NOMO-1 treated with dmso at 0.1 percent for 144 hours (cell line): ENCODE data around the gene NPEPPS.

ENCODE experiments used
- DNase-seq: peaks from one replicate; lab custom pipeline; 2025; ENCODE audit not compliant: unreplicated experiment; lab: John Stamatoyannopoulos, UW

The NPEPPS gene

DNA sequence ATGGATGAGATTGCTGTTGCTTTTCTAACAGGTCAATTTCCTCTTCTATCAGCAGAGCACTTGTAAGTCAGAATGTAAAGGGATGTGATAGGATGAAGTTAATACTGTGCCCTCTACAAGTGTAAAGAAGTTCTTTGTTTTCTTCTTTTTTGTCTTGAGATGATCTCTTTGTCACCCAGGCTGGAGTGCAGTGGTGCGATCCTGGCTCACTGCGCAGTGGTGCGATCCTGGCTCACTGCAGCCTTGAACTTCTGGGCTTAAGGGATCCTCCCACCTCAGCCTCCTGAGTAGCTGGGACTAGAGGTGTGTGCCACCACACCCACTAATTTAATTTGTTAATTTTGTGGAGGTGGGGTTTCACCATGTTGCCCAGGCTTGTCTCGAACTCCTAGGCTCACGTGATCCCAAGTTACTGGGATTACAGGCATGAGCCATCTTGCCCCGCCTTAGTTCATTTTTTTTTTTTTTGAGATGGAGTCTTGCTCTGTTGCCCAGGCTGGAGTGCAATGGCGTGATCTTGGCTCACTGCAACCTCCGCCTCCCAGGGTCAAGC is 97.2 kb downstream of the NPEPPS start:
- no peak for DNase-seq

DNA sequence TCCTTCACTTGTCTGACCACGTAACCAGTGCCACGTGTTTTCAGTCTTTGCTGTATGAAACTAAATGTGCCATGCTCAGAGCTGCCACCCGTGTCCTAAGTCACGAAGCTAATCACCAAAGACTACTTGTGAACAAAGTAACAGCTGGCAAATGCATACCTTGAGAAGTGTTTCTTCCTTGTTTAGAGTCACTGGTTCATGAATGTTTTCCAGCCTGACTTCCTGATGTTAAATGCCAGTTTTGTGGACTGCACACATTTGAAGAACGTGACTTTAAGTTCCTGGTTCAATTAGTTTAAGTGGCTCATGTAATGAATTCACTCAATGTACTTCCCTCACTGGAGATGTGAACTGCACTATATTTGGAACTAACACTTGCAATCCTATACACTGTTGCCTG is 98.9 kb downstream of the NPEPPS start:
- no peak for DNase-seq

DNA sequence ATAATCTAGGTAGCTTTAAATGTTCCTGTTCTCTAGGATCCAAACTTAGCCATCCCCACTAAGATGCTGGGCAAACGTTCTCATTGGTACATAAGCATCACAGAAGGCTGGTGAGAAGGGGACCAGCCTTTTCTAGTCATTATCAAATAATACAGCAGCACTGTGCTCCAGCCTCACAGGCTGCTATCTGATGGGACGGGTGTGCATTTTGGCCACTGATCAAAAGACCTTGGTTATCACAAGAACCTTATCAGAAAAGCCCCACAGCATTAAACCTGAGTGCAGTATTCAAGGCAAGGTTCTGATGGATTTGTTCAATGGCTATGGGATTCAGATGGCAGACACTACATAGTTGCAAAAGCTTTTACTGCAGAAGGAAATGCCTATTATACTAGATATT is 99.7 kb downstream of the NPEPPS start:
- DNase-seq: no peak

DNA sequence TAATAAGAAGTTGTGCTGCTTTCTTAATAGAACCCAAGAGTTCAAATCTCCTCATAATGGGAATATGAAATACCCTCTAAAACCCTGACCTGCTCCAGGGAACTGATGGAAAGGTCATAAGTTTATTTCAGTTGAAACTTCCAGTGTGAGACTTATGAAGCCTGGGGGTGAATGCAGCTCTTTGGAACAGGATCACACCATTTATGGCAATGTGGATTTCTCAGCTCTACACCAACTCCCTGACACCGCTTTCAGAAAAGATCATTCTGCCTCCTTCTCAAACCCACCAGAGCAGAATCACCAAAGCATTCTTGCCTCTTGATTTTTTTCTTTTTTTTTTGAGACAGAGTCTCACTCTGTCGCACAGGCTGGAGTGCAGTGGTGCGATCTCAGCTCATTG is 102.1 kb downstream of the NPEPPS start:
- DNase-seq: no peak

DNA sequence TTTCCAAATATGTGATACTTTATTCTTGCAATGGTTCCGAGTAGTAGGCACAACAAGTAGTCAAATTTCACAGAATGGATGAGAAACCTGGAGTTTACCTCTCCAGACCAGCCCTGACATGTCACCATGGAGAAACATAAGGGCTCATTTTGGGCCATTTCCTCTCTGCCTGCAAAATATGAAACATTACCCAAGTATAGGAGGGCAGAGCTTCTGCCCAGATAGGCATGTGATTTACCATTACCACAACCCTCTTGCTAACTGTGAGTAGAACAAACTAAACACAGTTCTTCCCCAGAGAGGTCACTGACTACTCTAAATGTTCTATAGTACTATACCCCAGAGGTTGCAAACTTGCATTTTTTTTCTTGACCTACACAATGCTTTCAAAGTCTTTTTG is 103.1 kb downstream of the NPEPPS start:
- no peak for DNase-seq

DNA sequence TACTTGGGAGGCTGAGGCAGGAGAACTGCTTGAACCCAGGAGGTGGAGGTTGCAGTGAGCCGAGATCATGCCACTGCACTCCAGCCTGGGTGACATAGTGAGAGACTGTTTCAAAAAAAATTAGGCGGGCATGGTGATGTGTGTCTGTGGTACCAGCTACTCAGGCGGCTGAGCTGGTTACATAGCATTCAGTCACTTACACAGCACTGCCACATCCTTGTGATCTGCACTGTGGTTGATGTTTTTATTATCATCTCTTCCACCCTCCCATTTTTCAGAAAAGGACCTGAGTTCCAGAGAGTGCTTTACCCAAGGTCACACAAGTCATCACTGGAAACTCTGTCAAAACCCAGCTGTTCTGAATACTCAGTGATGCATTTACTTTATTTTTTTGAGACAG is 104.0 kb downstream of the NPEPPS start:
- no peak for DNase-seq

DNA sequence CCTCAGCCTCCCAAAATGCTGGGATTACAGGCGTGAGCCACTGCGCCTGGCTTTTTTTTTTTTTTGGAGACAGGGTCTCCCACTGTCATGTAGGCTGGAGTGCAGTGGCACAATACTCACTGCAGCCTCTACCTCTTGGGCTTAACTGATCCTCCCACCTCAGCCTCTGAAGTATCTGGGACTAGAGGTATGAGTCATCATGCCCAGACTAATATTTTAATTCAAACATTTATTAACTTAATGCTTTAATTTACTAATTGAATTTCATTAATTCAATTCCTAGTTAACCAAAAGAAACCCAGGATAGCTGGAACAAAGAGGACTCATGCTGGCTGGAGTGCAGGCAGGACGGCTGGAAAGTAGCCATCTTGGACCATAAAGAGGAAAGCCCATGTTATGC is 104.8 kb downstream of the NPEPPS start:
- no peak for DNase-seq

DNA sequence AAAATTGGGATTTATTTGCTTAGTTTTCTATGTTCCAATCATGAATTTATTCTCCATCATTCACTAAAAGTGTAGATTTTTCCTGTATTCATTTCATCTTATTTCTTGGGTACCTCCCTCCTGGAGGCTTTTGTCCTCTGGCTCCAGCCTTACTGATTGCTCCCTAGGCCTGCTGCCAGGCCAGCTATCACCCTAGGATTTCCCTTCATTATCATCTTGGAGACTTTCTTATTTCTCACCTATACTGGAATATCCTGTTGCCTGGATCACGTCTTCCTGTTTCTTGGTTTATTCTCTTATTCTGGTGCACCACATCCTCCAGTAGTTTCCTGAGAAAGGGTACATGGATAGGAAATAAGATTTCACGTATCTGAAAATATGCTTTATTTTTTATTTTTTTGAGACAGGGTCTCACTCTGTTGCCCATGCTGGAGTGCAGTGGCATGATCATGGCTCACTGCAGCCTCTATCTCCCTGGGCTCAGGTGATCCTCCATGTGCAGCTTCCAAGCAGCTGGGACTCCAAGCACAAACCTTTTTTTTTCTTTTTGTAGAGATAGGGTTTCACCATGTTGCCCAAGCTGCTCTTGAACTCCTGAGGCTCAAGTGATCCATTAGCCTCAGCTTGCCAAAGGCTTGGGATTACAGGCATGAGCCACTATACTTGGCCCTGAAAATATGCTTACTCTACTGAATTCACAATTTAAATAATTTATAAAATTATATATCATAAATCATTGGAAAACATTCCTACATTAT is 105.5 kb downstream of the NPEPPS start:
- DNase-seq: no peak

DNA sequence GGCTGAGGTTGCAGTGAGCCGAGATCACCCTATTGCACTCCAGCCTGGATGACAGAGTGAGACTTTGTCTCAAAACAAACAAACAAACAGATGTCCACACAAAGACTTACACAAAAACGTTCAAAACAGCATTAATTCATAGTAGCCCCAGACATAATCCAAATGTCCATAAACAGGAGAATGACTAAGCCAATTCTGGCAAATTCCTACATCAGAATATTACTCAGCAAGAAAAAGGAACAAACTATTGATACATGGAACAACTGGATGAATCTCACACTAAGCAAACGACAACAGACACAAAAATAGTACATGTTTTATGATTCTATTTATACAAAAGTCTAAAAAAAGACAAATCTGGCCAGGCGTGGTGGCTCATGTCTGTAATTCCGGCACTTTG is 108.0 kb downstream of the NPEPPS start:
- DNase-seq: no peak

DNA sequence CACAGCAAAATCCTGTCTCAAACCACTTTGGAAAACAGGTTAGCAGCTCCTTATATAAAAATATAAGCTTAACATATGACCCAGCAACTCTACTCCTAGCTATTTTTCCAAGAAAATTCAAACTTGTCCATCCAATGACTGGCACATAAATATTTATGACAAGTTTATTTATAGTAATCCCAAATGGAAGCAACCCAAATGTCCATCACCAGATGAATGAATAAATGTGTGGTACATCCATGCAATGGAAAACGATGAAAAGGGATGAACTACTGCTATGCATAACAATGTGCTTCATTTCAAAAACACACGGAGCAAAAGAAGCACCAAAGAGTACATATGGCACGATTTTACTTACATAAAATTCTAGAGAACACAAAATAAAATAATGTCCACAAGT is 109.2 kb downstream of the NPEPPS start:
- no peak for DNase-seq

DNA sequence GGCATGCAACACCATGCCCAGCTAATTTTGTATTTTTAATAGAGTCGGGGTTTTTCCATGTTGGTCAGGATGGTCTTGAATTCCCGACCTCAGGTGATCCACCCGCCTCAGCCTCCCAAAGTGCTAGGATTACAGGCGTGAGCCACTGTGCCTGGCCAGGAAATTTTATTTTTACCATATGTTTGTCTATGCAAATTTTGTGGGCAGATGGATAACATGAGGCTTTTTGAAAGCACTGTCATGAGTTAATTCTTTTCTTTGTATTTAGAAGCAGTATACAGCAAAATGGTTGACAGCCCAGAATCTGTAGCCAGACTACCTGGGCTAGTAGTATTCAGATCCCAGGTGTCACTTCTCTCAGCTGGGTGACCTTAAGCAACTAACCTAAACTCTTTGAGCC is 110.3 kb downstream of the NPEPPS start:
- no peak for DNase-seq

DNA sequence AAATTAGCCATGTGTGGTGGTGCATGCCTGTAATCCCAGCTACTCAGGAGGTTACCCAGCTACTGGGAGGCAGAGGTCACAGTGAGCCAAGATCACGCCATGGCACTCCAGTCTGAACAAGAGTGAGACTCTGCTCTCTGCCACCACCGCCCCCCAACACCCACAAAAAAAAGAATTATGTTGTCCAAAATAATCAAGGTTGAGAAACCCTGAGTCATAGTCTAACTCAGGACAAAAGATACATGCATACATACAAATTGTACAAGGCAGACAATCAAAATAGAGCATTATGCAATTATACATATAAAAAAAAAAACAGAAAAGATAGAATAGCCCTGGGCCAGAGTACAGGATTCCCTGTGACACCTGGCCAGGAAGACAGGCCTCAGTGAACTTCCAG is 112.2 kb downstream of the NPEPPS start:
- DNase-seq: no peak

DNA sequence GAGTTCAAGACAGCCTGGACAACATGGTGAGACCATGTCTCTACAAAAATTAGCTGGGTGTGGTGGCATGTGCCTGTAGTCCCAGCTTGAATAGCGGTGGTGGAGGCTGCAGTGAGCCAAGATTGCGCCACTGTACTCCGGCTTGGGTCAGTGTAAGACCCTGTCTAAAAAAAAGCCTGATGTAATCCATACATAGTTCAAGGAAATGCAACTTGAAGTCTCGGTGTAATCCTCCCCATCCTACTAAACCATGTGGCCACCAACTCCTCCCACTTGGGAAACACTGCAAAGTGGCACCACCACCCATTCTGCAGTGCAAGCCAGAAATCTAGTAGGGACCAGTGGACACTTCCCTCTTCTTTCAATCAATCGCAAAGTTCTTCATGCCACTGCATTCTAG is 113.4 kb downstream of the NPEPPS start:
- peak; percentile 11 for DNase-seq

DNA sequence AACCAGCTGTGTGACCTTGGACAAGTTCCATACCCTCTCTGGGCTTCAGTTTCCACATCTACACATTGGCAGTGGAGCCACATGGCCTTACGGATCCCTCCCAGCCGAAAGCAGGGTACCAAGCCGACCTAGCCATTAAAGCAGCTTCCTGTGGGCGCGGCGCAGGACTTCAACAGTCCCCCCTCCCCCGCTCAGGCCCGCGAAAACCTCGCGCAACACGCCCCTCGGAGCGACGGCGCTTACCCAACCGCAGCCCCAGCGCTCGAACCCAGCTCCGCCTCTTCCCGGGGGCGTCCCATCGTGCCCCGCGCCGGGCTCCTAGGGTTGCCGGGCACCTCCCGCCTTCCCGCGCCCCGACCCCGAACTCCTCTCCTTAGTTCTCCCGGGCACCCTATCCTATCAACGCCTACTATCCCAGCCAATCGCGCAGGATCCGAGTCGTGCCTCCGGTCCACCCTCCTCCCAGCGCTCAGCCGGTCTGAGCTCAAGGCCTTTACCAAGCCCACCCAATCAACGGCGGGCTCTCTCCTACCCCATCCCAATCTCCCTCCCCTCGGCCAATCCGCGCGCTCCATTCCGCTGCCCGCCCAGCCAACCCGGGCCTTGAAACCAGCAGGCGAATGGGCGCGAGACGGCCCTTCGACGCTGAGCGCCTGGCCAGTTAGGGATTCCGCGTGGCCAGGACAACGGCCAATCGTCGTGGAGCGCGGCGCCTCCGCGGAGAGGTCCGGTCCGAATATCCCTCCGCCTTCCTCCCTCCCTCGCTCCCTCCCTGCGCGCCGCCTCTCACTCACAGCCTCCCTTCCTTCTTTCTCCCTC is 118.5 kb downstream of the NPEPPS start, which contains the start of gene KPNB1:
TSS of gene KPNB1 (plus strand) at position 767 of the 819 bp plus-strand sequence. CDS start 326 bp downstream, outside the sequence.
- DNase-seq: peak; percentile 100

DNA sequence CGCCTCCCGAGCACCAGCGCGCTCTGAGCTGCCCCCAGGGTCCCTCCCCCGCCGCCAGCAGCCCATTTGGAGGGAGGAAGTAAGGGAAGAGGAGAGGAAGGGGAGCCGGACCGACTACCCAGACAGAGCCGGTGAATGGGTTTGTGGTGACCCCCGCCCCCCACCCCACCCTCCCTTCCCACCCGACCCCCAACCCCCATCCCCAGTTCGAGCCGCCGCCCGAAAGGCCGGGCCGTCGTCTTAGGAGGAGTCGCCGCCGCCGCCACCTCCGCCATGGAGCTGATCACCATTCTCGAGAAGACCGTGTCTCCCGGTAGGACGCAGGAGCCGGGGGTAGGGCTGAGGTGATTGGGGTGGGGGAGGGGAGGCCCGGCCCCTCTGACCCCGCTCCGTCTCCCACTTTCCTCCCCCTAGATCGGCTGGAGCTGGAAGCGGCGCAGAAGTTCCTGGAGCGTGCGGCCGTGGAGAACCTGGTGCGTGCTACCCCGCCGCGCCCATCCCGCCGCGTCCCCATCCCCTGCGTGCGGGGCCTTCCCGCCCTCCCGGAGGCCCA is 119.1 kb downstream of the NPEPPS start:
- DNase-seq: peak; percentile 65

DNA sequence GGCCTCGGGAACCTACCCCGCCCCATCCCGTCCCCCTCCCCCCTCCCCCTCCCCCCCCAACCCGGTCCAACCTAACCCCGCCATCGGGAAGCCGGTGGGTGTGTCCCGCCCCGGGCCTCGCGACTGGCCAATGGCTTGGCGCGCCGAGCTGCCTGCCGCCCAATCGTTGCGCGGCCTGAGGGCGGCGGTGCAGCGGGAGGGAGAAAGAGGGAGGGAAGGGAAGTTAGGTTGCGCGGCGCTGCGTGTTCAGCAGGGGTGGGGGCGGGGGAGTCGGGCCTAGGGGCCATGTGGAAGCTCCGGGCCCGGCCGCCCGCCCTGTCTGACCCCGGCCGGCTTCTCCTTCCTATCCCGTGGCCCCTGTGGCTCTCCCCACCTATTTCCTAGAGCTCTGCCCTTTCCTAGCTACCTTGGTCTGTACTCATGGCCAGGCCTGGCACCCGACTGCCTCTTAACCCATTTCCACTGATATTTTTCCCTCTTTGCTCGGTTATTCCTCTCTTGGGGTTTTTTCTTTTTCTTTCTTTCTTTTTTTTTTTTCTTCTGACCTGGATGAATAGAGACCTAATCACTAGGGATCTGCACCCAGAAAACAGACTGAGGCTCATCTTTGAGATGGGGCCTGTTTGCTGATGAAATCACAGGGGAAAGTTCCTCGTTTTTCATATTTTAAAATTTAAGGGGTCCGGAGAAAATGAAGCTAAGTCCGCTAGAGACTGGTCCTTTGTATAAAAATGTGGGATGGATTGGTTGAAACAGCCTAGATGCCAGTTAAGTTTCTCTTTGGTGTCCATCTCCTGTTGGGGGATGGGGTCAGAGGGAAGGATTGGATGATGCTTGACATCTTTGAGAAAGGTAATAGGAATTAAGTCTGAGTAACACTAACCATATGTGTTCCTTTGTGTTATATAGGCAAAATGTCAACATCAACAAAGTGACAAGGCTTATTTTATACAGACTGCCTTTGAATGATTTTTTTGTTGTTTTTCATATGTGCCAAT is 119.9 kb downstream of the NPEPPS start:
- peak; percentile 93 for DNase-seq

DNA sequence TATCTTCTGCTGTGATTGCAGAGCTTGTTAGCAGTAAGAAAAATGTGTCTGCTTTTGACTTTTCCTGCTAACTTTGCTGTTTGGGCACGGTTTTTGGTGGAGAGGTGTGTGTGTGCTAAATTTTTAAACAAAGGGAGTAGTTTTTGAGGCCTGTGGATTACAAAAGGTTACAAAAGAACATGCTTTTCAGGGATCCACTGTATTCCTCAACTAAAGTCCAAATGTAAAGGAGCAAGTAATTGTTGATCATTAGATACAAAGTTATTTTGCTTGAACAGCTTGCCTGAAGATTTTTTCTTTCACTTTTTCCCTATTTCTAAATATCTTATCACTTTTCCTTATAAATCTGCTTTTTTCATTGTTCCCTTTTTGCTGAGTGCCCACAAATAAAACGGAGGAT is 120.8 kb downstream of the NPEPPS start:
- DNase-seq: no peak

DNA sequence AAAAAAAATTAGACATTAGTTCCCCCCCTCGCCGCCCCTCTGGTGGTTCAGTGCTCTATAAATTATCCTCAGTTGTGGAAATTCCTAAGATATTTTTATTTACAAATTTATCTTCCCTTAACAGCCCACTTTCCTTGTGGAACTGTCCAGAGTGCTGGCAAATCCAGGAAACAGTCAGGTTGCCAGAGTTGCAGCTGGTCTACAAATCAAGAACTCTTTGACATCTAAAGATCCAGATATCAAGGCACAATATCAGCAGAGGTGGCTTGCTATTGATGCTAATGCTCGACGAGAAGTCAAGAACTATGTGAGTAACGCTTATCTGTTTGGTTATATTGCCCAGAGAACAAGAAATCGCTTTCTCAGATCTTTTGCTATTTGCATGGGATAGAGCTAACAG is 121.7 kb downstream of the NPEPPS start:
- no peak for DNase-seq

DNA sequence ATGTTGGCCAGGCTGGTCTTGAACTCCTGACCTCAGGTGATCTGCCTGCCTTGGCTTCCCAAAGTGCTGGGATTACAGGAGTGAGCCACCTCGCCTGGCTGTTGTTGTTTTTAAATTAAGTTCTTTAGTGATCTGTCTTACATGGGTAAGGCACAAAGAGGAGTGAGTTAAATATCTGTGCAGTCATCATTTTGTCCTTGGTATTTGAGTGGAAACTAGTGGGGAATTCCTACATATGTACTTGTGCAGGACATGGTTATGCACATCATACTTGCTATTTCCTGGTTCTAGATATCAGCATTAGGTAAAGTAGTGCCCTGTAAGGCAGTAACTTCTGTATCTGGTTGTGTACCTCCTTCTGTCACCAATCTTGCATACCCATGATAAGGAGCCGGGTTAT is 122.5 kb downstream of the NPEPPS start:
- no peak for DNase-seq

DNA sequence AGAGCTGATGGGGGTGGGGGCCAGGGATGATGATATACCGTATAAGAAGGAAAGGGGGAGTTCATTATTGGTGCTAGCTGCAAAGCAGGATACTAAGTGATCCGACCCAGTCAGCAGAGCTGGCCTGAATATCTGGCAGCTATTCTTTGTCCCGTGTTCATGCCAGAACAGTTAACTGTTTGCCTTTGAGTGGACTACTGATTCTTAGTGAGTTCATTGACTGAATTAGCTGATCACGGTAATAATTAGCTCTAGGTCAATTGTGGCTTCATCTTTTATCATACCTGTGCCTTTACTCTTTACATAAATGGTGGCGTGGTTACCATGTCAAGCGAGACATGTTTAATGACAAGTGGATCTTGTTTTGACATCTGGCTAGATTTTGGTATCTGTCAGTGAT is 124.1 kb downstream of the NPEPPS start:
- no peak for DNase-seq

DNA sequence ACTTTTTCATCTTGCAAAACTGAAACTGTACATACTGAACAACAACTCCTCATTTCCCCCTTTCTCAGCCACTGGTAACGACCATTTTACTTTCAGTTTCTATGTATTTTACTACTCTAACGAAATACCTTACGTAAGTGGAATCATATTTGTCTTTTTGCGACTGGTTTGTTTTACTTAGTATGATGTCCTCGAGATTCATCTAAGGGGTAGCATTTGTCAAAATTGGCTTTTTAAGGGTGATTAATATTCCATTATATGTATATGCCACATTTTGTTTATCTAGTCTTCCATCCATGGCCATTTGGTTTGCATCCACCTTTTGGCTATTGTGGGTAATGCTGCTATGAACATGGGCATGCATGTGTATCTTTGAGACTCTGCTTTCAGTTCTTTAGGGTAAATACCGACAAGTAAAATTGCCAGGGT is 129.2 kb downstream of the NPEPPS start:
- DNase-seq: peak; percentile 68
